GM12892 (cell line): ENCODE data around the gene KRT32.

Source experiments
- DNase-seq: peaks from one replicate; pipeline ENCODE4 v3.0.0; 2011; ENCODE audit not compliant: insufficient read length
- FAIRE-seq: peaks from 2 replicates; lab custom pipeline; 2011; peaks lifted over from hg19 to GRCh38; lab: Jason Lieb, UNC
- POLR2A ChIP-seq: IDR thresholded peaks from 2 replicates; pipeline ENCODE4 v1.6.1; 2011; ENCODE audit warnings: low read depth, low read length, control low read depth
- POLR2AphosphoS5 ChIP-seq: IDR thresholded peaks from 2 replicates; pipeline ENCODE4 v1.6.1; 2011; ENCODE audit warnings: low read depth, low read length, control low read depth
- TAF1 ChIP-seq: IDR thresholded peaks from 2 replicates; pipeline ENCODE4 v1.6.1; 2011; ENCODE audit warnings: low read depth, mild to moderate bottlenecking, control low read depth, low read length, borderline replicate concordance

KRT32 gene

GRCh38 chr17:41455236-41455635 lies 11.9 kb downstream of the KRT32 start:
- no peak for FAIRE-seq
- no peak for TF ChIP-seq POLR2AphosphoS5
- no peak for TF ChIP-seq TAF1
- TF ChIP-seq POLR2A, result no peak

GRCh38 chr17:41453066-41453465 lies 14.1 kb downstream of the KRT32 start:
- no peak for TF ChIP-seq POLR2AphosphoS5
- FAIRE-seq (no peak), DNase-seq (no peak)

More at GRCh38 chr17:41455236-41455635, 11.9 kb downstream of the KRT32 start:
- no peak for DNase-seq

GRCh38 chr17:41452281-41452680 lies 14.9 kb downstream of the KRT32 start:
- TF ChIP-seq POLR2A (no peak), TAF1 (no peak), POLR2AphosphoS5 (no peak)
- FAIRE-seq (no peak), DNase-seq (no peak)

GRCh38 chr17:41451154-41451728 lies 15.9 kb downstream of the KRT32 start:
- TF ChIP-seq TAF1 (no peak), POLR2AphosphoS5 (no peak), POLR2A (no peak)
- no peak for DNase-seq
- FAIRE-seq, result no peak

GRCh38 chr17:41449008-41449407 lies 18.2 kb downstream of the KRT32 start:
- no peak for DNase-seq
- TF ChIP-seq POLR2A (no peak), TAF1 (no peak), POLR2AphosphoS5 (no peak)
- no peak for FAIRE-seq

- DNase-seq, result no peak
- TF ChIP-seq POLR2AphosphoS5, result no peak
- no peak for TF ChIP-seq POLR2A
- TF ChIP-seq TAF1, result no peak
- no peak for FAIRE-seq
Measured at GRCh38 chr17:41448506-41448905, 18.7 kb downstream of the KRT32 start.

GRCh38 chr17:41446806-41447205 lies 20.4 kb downstream of the KRT32 start:
- DNase-seq, result no peak
- no peak for FAIRE-seq
- TF ChIP-seq POLR2A (no peak), TAF1 (no peak), POLR2AphosphoS5 (no peak)

GRCh38 chr17:41444640-41445039 lies 22.5 kb downstream of the KRT32 start:
- no peak for FAIRE-seq
- DNase-seq, result no peak
- no peak for TF ChIP-seq POLR2AphosphoS5
- no peak for TF ChIP-seq TAF1
- no peak for TF ChIP-seq POLR2A

- TF ChIP-seq TAF1 (no peak), POLR2A (no peak), POLR2AphosphoS5 (no peak)
- no peak for FAIRE-seq
- DNase-seq, result no peak
Measured at GRCh38 chr17:41444186-41444585, 23.0 kb downstream of the KRT32 start.

- no peak for TF ChIP-seq POLR2A
- TF ChIP-seq POLR2AphosphoS5, result no peak
- TF ChIP-seq TAF1, result no peak
- FAIRE-seq (no peak), DNase-seq (no peak)
Measured at GRCh38 chr17:41442739-41443138, 24.4 kb downstream of the KRT32 start.

- DNase-seq (no peak), FAIRE-seq (no peak)
- TF ChIP-seq POLR2A (no peak), TAF1 (no peak), POLR2AphosphoS5 (no peak)
Measured at GRCh38 chr17:41440531-41441033, 26.6 kb downstream of the KRT32 start, which contains the start of gene KRT38. TSS of gene KRT38 (minus strand) at chr17:41440983. CDS start at chr17:41440921, 62 bp downstream.

- TF ChIP-seq POLR2A (no peak), POLR2AphosphoS5 (no peak), TAF1 (no peak)
- no peak for DNase-seq
- no peak for FAIRE-seq
Measured at GRCh38 chr17:41439375-41439774, 27.8 kb downstream of the KRT32 start.

GRCh38 chr17:41437769-41438168 lies 29.4 kb downstream of the KRT32 start:
- no peak for TF ChIP-seq POLR2AphosphoS5
- no peak for TF ChIP-seq POLR2A
- TF ChIP-seq TAF1, result no peak
- FAIRE-seq, result no peak

GRCh38 chr17:41437254-41437653 lies 29.9 kb downstream of the KRT32 start:
- TF ChIP-seq POLR2A, result no peak
- TF ChIP-seq TAF1, result no peak
- TF ChIP-seq POLR2AphosphoS5, result no peak
- FAIRE-seq (no peak), DNase-seq (no peak)

More at GRCh38 chr17:41437769-41438168, 29.4 kb downstream of the KRT32 start:
- no peak for DNase-seq
